Stimulated activated CD8-positive, alpha-beta memory T cell treated with anti-CD3 and anti-CD28 coated beads, Interleukin-15, amount 100 ng/mL, for 48 hours (primary cell): ENCODE measurements around the gene ZNF541.

ENCODE experiments used
- DNase-seq, 2 donors: peaks; one replicate each; pipeline ENCODE4 v3.0.0-alpha.2; 2020; ENCODE audit warnings: low read depth in 2 of 2

Gene ZNF541

DNA sequence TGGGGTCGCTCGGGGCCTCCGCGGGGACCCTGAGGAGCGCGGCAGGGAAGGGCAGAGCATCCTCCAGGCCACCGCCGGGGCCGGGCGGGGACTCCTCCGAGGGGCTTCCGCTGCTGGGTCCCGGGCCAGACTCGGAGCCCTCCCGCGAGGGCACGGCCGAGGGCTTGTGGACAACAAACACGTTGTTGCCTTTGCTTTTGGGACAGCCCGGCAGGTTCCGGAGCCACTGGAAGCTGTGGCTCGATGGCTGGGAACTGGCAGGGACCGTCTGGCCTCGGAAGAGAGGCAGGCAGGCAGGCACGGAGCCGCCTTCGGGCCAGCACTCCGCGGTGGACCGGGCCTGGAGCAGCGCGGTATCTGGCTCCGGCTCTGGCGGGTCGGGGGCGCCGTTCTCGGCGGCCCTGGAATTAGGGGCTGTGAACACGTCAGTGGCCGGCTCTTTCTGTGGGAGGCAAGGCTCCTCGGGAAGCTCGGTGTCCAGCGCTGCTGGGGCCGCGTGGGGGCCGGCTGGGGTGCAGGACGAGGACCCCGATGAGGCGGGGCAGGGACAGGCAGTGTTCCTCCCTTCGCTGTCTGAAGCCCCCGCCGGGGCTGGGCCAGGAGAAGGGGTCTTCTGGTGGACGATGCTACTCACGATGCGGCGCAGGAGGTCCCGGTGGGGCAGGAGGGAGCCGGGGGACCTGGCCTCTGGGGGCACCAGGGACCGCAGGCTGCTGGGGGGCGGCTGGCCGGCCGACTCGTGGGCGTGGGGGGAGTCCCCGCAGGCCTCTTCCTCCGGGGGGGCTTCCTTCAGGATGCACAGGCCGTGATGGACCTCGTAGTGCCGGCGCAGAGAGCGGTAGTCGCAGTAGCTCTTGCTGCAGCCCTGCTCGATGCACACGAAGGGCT lies 27.6 kb downstream of the ZNF541 start:
- DNase-seq: no peak

DNA sequence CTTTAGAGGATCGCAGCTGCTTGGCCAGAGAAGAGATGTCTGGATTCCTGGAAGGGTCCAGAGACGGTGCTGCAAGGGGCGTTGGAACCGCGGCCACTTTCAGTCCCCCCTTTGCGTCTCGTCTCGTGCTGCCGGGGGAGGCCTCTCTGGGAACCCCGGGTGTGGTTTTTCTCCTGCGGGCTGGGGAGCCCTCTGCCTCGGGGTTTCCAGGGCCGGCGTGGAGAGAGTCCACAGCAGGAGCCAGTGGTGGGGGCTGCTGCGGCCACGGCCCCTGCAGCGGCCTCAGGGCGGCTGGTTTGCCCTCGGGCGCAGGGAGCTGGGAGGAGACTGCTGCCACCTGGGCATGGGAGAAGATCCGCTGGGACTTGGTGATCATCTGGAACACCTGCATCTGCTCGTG lies 28.5 kb downstream of the ZNF541 start:
- no peak for DNase-seq

DNA sequence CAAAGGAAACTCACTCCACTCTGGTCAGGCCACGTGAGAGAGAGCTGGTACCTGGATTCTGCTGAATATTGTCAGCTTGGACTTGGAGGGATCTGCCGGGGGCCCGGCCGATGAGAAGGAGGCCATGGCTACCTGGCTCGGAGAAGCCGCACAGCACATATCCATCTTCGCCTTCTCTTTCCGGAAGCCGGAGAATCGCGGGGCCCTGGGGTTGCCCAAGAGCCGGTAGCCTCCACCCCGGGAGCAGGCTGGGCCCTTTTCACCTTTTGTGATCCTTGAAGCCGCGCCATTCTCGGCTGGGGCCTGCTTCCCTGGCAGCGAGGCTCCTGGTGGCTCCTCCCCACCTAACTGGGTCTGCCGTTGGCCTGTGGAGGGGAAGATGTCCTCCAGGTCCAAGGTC lies 28.9 kb downstream of the ZNF541 start:
- no peak for DNase-seq

DNA sequence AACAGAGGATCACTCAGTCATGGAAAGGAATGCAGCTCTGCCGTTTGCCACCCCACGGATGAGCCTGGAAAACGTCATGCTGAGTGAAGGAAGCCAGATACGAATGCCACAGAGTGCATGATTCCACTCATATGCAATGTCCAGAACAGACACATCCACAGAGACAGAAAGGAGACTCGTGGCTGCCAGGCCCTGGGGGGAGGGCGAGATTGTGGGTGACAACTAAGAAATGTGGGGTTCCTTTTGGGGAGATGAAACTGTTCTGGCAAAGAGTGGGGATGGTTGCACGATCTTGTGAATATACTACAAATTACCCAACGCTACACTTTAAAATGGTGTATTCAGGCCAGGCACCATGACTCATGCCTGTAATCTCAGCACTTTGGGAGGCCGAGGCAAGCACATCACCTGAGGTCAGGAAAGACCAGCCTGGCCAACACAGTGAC lies 30.9 kb downstream of the ZNF541 start:
- DNase-seq: no peak

DNA sequence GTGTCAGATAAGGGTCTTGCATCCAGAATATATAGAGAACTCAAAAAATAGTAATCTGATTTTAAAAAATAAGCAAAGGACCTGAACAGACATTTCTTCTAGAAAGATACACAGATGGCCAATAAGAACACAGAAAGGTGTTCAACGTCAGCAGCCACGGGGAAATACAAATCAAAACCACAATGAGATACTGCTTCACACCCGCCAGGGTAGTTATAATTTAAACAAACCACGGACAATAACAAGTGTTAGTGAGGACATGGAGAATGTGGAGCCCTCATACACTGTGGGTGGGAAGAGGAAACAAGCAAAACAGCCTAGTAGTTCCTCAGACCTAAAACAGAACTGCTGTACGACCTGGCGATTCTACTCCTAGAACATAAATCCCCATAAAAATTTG lies 31.4 kb downstream of the ZNF541 start:
- DNase-seq: peak in 1 of 2 donors; percentile 26

DNA sequence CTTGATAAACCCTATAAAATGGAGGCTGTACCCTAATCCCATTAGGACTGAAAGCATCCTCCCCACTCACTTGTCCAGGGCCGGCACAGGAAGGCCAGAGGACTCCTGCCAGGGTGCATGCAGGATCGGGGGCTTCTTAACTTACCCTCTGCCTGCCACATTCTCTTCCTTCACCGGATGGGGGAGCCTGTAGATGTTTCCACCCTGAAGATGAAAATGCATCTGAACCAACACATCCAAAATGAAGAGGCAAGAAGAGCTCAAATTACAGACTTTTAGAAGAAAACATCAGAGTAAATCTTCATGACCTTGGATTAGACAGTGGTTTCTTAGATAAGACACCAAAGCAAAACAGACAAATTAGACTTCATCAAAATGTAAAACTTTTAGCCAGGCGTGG lies 32.2 kb downstream of the ZNF541 start:
- DNase-seq: no peak

DNA sequence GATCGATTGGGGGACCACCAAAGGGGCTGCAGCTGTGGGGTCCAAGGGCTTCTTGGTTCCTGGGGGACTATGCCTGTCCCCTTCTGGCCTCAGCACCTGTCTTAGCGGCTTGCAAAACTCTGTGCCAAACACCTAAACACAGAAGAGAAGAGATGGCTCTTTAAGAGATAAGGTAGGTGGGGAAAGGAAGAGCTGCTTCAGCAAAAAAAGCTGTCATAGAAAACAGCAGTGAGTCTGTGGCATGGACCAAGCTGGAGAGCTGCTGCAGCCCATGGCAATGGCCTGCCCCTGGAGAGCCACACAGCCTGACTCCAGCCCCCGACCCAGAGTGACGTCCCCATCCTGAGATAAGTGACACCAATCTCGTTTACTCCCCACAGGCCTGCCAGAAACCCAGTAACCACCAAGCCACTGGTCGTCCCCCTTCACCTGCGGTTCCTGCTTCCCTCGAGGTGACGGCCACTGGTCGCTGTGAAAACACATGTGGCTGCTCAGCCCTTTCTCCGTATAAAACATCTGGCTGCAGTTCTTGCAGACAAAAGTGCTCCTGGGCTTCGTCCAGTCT lies 33.1 kb downstream of the ZNF541 start:
- no peak for DNase-seq

DNA sequence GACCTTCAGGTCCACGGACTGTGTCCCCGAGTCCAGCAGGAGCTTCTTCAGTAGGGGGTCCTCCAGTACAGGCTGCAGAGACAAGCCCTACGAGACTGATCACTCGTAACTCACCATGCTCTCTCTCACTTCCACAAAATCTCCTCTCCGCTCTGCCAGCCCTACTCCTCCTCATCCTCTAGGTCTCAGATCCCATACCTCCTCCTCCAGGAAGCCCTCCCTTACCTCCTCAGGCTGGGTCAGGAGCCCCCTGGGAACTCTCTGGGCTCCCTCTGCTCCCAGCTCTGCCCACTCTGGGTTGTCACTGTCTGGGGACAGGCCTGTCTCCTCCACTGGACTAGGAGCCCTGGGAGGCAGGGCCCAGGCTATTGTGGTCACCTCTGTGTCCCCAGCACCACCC lies 34.1 kb downstream of the ZNF541 start:
- no peak for DNase-seq

DNA sequence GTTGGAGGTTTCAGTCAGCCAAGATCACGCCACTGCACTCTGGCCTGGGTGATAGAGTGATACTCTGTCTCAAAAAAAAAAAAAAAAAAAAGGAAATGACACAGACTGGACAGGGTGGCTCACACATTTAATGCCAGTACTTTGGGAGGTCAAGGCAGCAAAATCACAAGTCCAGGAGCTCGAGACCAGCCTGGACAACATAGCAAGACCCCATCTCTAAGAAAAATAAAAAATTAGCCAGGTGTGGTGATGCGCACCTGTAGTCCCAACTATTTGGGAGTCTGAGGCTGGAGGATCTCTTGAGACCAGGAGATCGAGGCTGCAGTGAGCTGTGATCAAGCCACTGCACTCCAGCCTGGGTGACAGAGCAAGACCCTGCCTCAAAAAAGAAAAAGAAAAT lies 35.5 kb downstream of the ZNF541 start:
- no peak for DNase-seq

DNA sequence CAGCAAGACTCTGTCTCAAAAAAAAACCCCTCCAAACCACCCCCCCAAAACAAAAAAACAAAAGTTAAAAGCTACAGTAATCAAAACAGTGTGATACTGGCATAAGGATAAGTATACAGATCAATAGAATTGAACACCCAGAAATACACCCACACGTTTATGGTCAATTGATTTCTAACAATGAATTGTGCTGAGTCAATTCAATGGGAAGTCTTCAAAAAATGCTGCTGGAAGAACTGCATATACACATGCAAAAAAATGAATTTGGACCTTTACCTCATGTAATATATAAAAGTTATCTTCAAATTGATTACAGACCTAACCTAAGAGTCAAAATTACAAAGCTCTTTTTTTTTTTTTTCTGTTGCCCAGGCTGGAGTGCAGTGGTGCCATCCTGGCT lies 38.3 kb downstream of the ZNF541 start:
- DNase-seq: no peak

DNA sequence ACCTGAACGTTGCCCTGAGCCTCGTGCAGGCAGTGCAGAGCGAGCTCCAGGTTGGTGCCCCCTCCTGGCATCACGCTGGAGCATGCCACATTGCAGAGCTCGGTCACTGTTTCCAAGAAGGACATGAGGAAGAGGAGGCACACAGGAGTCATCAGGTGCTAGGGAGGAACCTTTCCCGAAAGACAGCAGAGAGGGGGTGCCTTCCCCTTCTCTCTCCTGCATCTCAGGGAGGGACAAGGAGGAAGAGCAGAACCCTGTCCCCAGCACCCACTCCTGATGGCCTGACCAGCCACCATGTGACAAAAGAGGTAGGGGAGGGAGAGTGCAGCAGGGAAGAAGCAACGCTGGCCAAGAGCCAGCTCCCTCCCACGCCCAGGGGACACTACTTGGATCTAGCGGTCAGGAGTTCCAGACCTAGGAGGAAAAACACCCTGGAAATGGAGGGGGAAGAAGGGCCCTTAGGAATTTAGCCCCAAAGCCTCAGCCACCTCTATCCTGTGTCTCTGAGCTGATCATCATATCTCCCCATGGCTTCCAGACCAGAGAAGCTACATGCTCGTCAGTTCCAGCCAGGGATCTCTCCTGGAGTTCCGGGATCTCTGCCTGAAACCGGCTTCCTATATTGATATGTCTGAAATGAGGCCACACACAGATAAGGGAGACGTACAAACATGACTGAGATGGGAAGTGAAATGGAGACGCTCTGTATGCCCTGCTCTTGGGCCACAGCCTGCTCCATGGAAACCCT lies 41.1 kb downstream of the ZNF541 start:
- DNase-seq: no peak

DNA sequence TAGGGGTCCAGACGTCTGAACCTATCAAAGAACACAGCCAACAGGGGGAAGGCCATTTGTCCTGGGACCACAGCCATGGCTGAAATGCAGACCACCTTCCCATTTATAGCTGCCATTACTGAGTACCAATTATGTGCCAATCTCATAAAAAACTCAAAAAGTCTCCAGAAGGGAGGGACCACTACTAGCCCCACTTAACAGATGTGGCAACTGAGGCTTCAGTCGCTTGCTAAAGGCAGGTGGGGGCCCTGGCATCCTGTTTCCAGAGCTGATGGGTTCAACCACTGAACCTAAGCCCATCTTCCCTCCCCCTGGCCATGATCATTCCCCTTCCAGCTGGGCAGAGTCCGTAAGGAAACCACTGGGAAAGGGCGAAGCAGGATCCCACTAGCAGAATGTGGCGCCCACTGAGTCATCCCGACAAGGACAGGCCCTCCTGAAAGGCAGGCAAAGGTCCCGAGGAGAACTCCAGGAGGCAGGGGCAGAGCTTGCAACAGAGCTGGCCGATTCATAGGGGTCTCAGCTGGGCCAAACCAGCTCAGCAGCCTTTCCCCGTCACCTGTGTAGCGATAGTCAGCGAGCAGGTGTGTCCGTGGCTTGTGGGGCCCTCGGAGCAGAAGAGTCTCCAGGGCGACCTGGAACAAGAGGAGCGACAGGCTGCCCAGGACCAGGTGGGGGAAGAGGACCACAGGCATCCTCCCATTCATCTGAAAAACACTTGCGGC lies 43.8 kb downstream of the ZNF541 start:
- no peak for DNase-seq

DNA sequence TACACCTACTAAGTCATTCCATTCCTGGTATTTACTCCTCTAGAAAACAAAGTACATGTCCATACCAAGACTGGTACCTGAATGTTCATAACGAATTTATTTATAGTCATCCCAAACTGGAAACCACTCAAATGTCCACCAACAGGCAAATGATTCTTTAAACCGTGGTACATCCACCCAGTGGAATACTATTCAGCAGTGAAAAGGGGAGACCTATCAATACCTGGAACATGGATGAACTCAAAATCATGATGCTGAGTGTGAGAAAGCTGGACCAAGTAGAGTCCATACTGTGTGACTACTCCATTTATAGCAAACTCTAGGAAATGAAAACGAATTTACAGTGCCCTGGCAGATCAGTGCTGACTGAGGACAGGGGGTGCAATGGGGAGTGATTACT lies 46.1 kb downstream of the ZNF541 start:
- DNase-seq: no peak

DNA sequence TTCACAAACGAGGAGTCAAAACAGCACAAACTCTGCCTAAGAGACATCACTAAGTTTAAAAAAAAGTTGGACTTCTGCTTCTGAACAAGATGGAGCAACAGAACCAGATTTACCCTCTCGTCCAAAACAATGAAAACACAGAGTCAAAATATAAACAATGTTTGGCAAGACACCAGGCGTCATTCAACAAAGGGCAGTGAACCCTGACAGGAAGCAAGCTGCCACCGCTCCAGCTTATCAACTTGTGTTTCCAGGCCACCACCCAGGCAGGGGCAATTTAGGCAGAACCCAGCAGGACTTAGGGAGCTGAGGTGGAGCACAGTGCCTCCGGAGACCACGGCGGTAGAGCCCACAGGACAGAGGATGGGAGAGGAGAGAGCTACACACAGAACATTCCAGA lies 49.5 kb downstream of the ZNF541 start:
- no peak for DNase-seq
